SJSA1 (cell line): ENCODE data around the gene IER5L. TPM values are rescaled to one million over a fixed set of nuclear protein-coding genes. Genes with fewer than 3 reads are reported as not detected.
"Not testable (repeated sequence)": the region's sequence is repeated elsewhere in the genome, so short reads cannot be mapped to it uniquely, and the experiment has no call there.

Experiments
- DNase-seq, 2 experiments: peaks; one replicate each; pipeline ENCODE4 v3.0.0-alpha.2; 2015 to 2020; ENCODE audit warnings: low spot score in 2 of 2, low read depth in 1 of 2
- H3K27ac ChIP-seq: fragments of 250-450 bp; sonication (Bioruptor Pico); 2 replicates; pipeline ENCODE4 v1.5.1; 2020; ENCODE audit warnings: mild to moderate bottlenecking, moderate library complexity
- H3K27me3 ChIP-seq: fragments of 250-450 bp; sonication (Bioruptor Pico); replicated peaks from 2 replicates; pipeline ENCODE4 v1.5.1; 2020; ENCODE audit warnings: mild to moderate bottlenecking, moderate library complexity
- H3K36me3 ChIP-seq: fragments of 250-450 bp; sonication (Bioruptor Pico); 2 replicates; pipeline ENCODE4 v1.5.1; 2020; ENCODE audit warnings: mild to moderate bottlenecking
- H3K4me1 ChIP-seq: fragments of 250-450 bp; sonication (Bioruptor Pico); replicated peaks from 2 replicates; pipeline ENCODE4 v1.6.1; 2021; ENCODE audit warnings: mild to moderate bottlenecking
- H3K4me3 ChIP-seq: fragments of 250-450 bp; sonication (Bioruptor Pico); 2 replicates; pipeline ENCODE4 v1.5.1; 2020; ENCODE audit warnings: mild to moderate bottlenecking
- H3K9me3 ChIP-seq: fragments of 250-450 bp; sonication (Bioruptor Pico); replicated peaks from 2 replicates; pipeline ENCODE4 v1.5.1; 2020; ENCODE audit warnings: mild to moderate bottlenecking
- total RNA-seq: library from RNA; depleted of rRNA; stranded (reverse); fragments of >200 nt; shearing (Covaris generic); gene quantifications from 2 replicates; pipeline ENCODE4 v1.2.3, GENCODE V29; 2014

The IER5L gene
- total RNA-seq, 1 experiment from 2014 or later, result 8.8 TPM

- H3K9me3 ChIP-seq, result no peaks in the 10 kb centered on the region
- H3K4me3 ChIP-seq, result no peak overlapping the region
- H3K36me3 ChIP-seq, result no peaks in the 10 kb centered on the region
- peak overlapping the region; percentile 43 for H3K27ac ChIP-seq
- peak in 1 of 2 experiments; percentile 42 for DNase-seq
- peaks cover 13% of the 10 kb centered on the region for H3K4me1 ChIP-seq
- H3K27me3 ChIP-seq, result no peaks in the 10 kb centered on the region
Observed at GRCh38 chr9:129198319-129199043, 20.4 kb upstream of the IER5L start.

GRCh38 chr9:129197978-129198318 is 19.9 kb upstream of the IER5L start:
- no peak overlapping the region for H3K27ac ChIP-seq
- DNase-seq, result no peak
- no peaks in the 10 kb centered on the region for H3K9me3 ChIP-seq
- H3K27me3 ChIP-seq, result no peaks in the 10 kb centered on the region
- H3K4me1 ChIP-seq, result peaks cover 10% of the 10 kb centered on the region
- no peak overlapping the region for H3K4me3 ChIP-seq
- H3K36me3 ChIP-seq, result no peaks in the 10 kb centered on the region

- H3K36me3 ChIP-seq, result not testable (repeated sequence)
Observed at GRCh38 chr9:129197045-129197444, 19.0 kb upstream of the IER5L start.

GRCh38 chr9:129195606-129196005 is 17.5 kb upstream of the IER5L start:
- Histone ChIP-seq H3K27ac (no peak overlapping the region), H3K36me3 (no peaks in the 10 kb centered on the region), H3K9me3 (0 out of 2 replicates have a peak, but pooled peaks cover 3% of the 10 kb centered on the region), H3K4me1 (peaks cover 10% of the 10 kb centered on the region), H3K27me3 (no peaks in the 10 kb centered on the region), H3K4me3 (no peak overlapping the region)
- DNase-seq, result no peak

More at GRCh38 chr9:129197045-129197444, 19.0 kb upstream of the IER5L start:
- not testable (repeated sequence) for H3K4me3 ChIP-seq, DNase-seq, H3K9me3 ChIP-seq, H3K4me1 ChIP-seq, H3K27me3 ChIP-seq, H3K27ac ChIP-seq

GRCh38 chr9:129194221-129194620 is 16.2 kb upstream of the IER5L start:
- no peak overlapping the region for H3K4me3 ChIP-seq
- DNase-seq, result no peak
- 0 out of 2 replicates have a peak, but pooled peaks cover 3% of the 10 kb centered on the region for H3K9me3 ChIP-seq
- H3K27ac ChIP-seq, result no peak overlapping the region
- H3K36me3 ChIP-seq, result no peaks in the 10 kb centered on the region
- no peaks in the 10 kb centered on the region for H3K27me3 ChIP-seq
- H3K4me1 ChIP-seq, result peaks cover 10% of the 10 kb centered on the region

- no peak overlapping the region for H3K27ac ChIP-seq
- H3K4me3 ChIP-seq, result no peak overlapping the region
- DNase-seq, result no peak
- H3K4me1 ChIP-seq, result peaks cover 8% of the 10 kb centered on the region
- H3K27me3 ChIP-seq, result no peaks in the 10 kb centered on the region
- H3K36me3 ChIP-seq, result no peaks in the 10 kb centered on the region
- H3K9me3 ChIP-seq, result 0 out of 2 replicates have a peak, but pooled peaks cover 3% of the 10 kb centered on the region
Observed at GRCh38 chr9:129193655-129194054, 15.6 kb upstream of the IER5L start.

GRCh38 chr9:129191234-129191633 is 13.2 kb upstream of the IER5L start:
- Histone ChIP-seq H3K27me3 (no peaks in the 10 kb centered on the region), H3K4me1 (no peaks in the 10 kb centered on the region), H3K4me3 (no peak overlapping the region), H3K36me3 (no peaks in the 10 kb centered on the region), H3K27ac (no peak overlapping the region), H3K9me3 (0 out of 2 replicates have a peak, but pooled peaks cover 3% of the 10 kb centered on the region)
- no peak for DNase-seq

GRCh38 chr9:129189971-129190370 is 11.9 kb upstream of the IER5L start:
- not testable (repeated sequence) for H3K27ac ChIP-seq, H3K9me3 ChIP-seq, DNase-seq, H3K4me1 ChIP-seq, H3K27me3 ChIP-seq, H3K4me3 ChIP-seq, H3K36me3 ChIP-seq

- no peaks in the 10 kb centered on the region for H3K36me3 ChIP-seq
- H3K9me3 ChIP-seq, result 0 out of 2 replicates have a peak, but pooled peaks cover 3% of the 10 kb centered on the region
Observed at GRCh38 chr9:129187042-129187441, 9.0 kb upstream of the IER5L start.

GRCh38 chr9:129185991-129186390 is 7.9 kb upstream of the IER5L start:
- Histone ChIP-seq H3K4me3 (no peak overlapping the region), H3K4me1 (0 out of 2 replicates have a peak, but pooled peaks cover 4% of the 10 kb centered on the region), H3K27ac (no peak overlapping the region), H3K9me3 (0 out of 2 replicates have a peak, but pooled peaks cover 1% of the 10 kb centered on the region), H3K36me3 (no peaks in the 10 kb centered on the region), H3K27me3 (no peaks in the 10 kb centered on the region)
- no peak for DNase-seq

More at GRCh38 chr9:129187042-129187441, 9.0 kb upstream of the IER5L start:
- Histone ChIP-seq H3K4me1 (0 out of 2 replicates have a peak, but pooled peaks cover 4% of the 10 kb centered on the region), H3K27me3 (no peaks in the 10 kb centered on the region), H3K4me3 (no peak overlapping the region), H3K27ac (no peak overlapping the region)
- no peak for DNase-seq

GRCh38 chr9:129185402-129185801 is 7.3 kb upstream of the IER5L start:
- H3K27ac ChIP-seq, result no peak overlapping the region

GRCh38 chr9:129184596-129185122 is 6.6 kb upstream of the IER5L start:
- H3K27ac ChIP-seq, result no peak overlapping the region
- 0 out of 2 replicates have a peak, but pooled peaks cover 4% of the 10 kb centered on the region for H3K4me1 ChIP-seq
- H3K36me3 ChIP-seq, result no peaks in the 10 kb centered on the region
- H3K4me3 ChIP-seq, result no peak overlapping the region
- DNase-seq, result no peak
- no peaks in the 10 kb centered on the region for H3K27me3 ChIP-seq
- no peaks in the 10 kb centered on the region for H3K9me3 ChIP-seq

More at GRCh38 chr9:129185402-129185801, 7.3 kb upstream of the IER5L start:
- no peaks in the 10 kb centered on the region for H3K9me3 ChIP-seq
- no peaks in the 10 kb centered on the region for H3K27me3 ChIP-seq
- H3K4me3 ChIP-seq, result no peak overlapping the region
- DNase-seq, result no peak
- H3K36me3 ChIP-seq, result no peaks in the 10 kb centered on the region
- H3K4me1 ChIP-seq, result 0 out of 2 replicates have a peak, but pooled peaks cover 4% of the 10 kb centered on the region

GRCh38 chr9:129184219-129184524 is 6.1 kb upstream of the IER5L start:
- H3K27ac ChIP-seq, result no peak overlapping the region
- no peaks in the 10 kb centered on the region for H3K36me3 ChIP-seq
- DNase-seq, result no peak
- 0 out of 2 replicates have a peak, but pooled peaks cover 4% of the 10 kb centered on the region for H3K4me1 ChIP-seq
- H3K27me3 ChIP-seq, result no peaks in the 10 kb centered on the region
- H3K4me3 ChIP-seq, result no peak overlapping the region
- no peaks in the 10 kb centered on the region for H3K9me3 ChIP-seq

- Histone ChIP-seq H3K27ac (no peak overlapping the region), H3K4me3 (no peak overlapping the region), H3K27me3 (no peaks in the 10 kb centered on the region), H3K36me3 (no peaks in the 10 kb centered on the region), H3K9me3 (no peaks in the 10 kb centered on the region), H3K4me1 (peaks cover 5% of the 10 kb centered on the region)
- DNase-seq, result no peak
Observed at GRCh38 chr9:129183495-129184218, 5.6 kb upstream of the IER5L start.
